Measurements from ENCODE around the gene PTPN2.

DNA sequence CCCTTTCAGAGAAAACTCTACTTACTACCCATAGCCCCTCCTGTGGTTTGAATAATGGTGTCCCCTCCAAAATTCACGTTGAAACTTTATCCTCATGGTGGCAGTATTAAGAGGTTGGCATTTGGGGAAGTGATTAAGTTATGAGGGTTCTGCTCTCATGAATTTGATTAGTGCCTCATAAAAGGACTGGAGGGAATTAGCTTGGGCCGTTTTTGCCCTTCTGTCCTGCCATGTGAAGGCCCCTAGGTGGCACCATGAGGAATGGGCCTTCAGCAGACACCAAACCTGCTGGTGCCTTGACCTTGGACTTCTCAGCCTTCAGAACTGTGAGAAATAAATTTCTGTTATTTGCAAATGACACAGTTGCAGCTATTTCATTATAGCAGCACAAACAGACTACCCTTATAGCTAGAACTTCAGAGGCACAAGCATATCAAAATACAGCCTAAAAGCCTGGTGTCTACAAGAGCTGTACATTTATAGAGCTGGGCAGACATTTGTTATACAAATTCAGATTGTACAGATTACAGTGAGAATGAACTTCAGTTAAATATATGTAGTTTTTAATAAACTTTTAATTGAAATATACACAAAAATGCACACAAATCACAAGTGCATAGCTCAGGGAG lies 2.6 kb upstream of the PTPN2 start:
- TF ChIP-seq POLR2A (IDR thresholded peaks at IDR 0.05) (no peak), EP300 (IDR thresholded peaks at IDR 0.05) (no peak), POLR2AphosphoS5 (IDR thresholded peaks at IDR 0.05) (no peak)
- TF ChIP-seq, protein P1, sequence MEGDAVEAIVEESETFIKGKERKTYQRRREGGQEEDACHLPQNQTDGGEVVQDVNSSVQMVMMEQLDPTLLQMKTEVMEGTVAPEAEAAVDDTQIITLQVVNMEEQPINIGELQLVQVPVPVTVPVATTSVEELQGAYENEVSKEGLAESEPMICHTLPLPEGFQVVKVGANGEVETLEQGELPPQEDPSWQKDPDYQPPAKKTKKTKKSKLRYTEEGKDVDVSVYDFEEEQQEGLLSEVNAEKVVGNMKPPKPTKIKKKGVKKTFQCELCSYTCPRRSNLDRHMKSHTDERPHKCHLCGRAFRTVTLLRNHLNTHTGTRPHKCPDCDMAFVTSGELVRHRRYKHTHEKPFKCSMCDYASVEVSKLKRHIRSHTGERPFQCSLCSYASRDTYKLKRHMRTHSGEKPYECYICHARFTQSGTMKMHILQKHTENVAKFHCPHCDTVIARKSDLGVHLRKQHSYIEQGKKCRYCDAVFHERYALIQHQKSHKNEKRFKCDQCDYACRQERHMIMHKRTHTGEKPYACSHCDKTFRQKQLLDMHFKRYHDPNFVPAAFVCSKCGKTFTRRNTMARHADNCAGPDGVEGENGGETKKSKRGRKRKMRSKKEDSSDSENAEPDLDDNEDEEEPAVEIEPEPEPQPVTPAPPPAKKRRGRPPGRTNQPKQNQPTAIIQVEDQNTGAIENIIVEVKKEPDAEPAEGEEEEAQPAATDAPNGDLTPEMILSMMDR (IDR thresholded peaks at IDR 0.05), result peak in 1 of 2 donors; percentile 19
